HCT116 (cell line): ENCODE measurements around the gene OLA1. TPM values are rescaled to one million over a fixed set of nuclear protein-coding genes. Genes with fewer than 3 reads are reported as not detected.

Experiments
- CBX3 ChIP-seq: IDR thresholded peaks from 2 replicates; pipeline ENCODE4 v1.6.1; 2012; ENCODE audit warnings: low read depth
- CEBPB ChIP-seq: IDR thresholded peaks from 2 replicates; pipeline ENCODE4 v1.6.1; 2012; ENCODE audit warnings: low read depth
- EGR1 ChIP-seq: IDR thresholded peaks from 2 replicates; pipeline ENCODE4 v1.6.1; 2012; ENCODE audit warnings: low read depth
- ELF1 ChIP-seq: IDR thresholded peaks from 2 replicates; pipeline ENCODE4 v1.6.1; 2012; ENCODE audit warnings: low read depth, borderline replicate concordance
- EZH2 ChIP-seq: fragments of 200-600 bp; sonication (generic); IDR thresholded peaks from 2 replicates; pipeline ENCODE4 v1.6.1; 2017; ENCODE audit warnings: antibody characterized with exemption, mixed run types
- EZH2phosphoT487 ChIP-seq: fragments of 200-600 bp; IDR thresholded peaks from 2 replicates; pipeline ENCODE4 v1.6.1; 2018; ENCODE audit warnings: antibody characterized with exemption, borderline replicate concordance
- RAD21 ChIP-seq: IDR thresholded peaks from 2 replicates; pipeline ENCODE4 v1.6.1; 2012; ENCODE audit warnings: low read depth, mild to moderate bottlenecking
- SIN3A ChIP-seq: IDR thresholded peaks from 2 replicates; pipeline ENCODE4 v1.6.1; 2012; ENCODE audit warnings: low read depth
- SRF ChIP-seq: IDR thresholded peaks from 2 replicates; pipeline ENCODE4 v1.6.1; 2012; ENCODE audit warnings: low read depth
- ZFX ChIP-seq: fragments of 450-650 bp; IDR thresholded peaks from 2 replicates; pipeline ENCODE4 v1.6.1; 2017
- total RNA-seq: library from RNA; stranded (reverse); gene quantifications from one replicate; pipeline ENCODE4 v1.2.1, GENCODE V29; 2021; ENCODE audit not compliant: unreplicated experiment
- TF ChIP-seq, protein P1 (sequence below): IDR thresholded peaks from 2 replicates; pipeline ENCODE4 v1.6.1; 2012; ENCODE audit warnings: low read depth
- TF ChIP-seq, protein P2 (sequence below): IDR thresholded peaks from 2 replicates; pipeline ENCODE4 v1.6.1; 2011; ENCODE audit warnings: mild to moderate bottlenecking, low read length, moderate library complexity; ENCODE audit not compliant: insufficient replicate concordance; ENCODE audit errors: extremely low read depth
- TF ChIP-seq, protein P3 (sequence below): IDR thresholded peaks from 2 replicates; pipeline ENCODE4 v1.6.1; 2012

OLA1 gene
- total RNA-seq, 1 experiment from 2014 or later: 219 TPM

DNA sequence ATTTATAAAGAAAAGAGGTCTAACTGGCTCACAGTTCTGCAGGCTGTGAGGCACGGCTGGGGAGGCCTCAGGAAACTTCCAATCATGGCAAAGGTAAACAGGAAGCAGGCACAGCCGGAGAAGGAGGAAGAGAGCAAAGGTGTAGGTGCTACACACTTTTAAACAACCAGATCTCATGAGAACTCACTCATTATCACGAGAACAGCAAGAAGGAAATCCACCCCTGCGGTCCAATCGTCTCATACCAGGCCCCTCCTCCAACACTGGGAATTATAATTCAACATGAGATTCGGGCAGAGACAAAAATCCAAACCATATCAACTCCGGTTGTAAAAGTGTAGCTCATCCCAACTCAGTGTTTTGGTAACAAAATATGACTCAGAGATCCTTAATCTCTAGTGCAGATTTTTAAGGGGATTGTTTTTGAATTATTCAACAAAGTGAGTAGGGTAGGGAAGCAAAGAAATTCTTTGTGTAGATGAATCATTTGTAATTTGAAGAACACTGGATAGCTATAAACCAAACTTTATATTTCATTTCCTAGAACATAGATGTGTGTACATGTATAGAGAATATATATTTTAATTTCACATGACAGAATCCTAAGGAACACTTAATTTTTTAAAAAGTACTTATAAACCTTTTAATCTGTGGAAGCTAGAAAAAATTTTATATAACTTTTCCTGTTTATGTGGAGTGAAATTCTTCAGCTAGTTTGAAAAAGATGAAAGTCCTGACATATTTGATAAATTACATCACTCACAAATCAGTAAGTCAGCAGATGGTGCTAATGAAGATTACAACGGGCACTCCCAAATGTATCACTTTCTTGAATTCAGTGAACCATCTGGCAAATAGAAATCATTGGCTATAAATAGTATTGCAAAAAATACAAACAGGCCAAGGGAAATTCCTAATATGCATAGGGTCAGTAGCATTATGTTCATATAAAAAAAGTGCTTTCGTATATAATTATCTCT lies 130.1 kb downstream of the OLA1 start (continued):
- TF ChIP-seq, protein P1, sequence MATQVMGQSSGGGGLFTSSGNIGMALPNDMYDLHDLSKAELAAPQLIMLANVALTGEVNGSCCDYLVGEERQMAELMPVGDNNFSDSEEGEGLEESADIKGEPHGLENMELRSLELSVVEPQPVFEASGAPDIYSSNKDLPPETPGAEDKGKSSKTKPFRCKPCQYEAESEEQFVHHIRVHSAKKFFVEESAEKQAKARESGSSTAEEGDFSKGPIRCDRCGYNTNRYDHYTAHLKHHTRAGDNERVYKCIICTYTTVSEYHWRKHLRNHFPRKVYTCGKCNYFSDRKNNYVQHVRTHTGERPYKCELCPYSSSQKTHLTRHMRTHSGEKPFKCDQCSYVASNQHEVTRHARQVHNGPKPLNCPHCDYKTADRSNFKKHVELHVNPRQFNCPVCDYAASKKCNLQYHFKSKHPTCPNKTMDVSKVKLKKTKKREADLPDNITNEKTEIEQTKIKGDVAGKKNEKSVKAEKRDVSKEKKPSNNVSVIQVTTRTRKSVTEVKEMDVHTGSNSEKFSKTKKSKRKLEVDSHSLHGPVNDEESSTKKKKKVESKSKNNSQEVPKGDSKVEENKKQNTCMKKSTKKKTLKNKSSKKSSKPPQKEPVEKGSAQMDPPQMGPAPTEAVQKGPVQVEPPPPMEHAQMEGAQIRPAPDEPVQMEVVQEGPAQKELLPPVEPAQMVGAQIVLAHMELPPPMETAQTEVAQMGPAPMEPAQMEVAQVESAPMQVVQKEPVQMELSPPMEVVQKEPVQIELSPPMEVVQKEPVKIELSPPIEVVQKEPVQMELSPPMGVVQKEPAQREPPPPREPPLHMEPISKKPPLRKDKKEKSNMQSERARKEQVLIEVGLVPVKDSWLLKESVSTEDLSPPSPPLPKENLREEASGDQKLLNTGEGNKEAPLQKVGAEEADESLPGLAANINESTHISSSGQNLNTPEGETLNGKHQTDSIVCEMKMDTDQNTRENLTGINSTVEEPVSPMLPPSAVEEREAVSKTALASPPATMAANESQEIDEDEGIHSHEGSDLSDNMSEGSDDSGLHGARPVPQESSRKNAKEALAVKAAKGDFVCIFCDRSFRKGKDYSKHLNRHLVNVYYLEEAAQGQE: no peak
- peak; percentile 58 for TF ChIP-seq ELF1
- no peak for TF ChIP-seq ZFX
- no peak for TF ChIP-seq EGR1
- TF ChIP-seq SIN3A: no peak; the same call in 1 of the 2 replicates
- 0 out of 2 replicates have a peak, but pooled peaks have one; percentile 11 for TF ChIP-seq SRF
- TF ChIP-seq CBX3: peak; percentile 61; the same call in 1 of the 2 replicates
- TF ChIP-seq, protein P2, sequence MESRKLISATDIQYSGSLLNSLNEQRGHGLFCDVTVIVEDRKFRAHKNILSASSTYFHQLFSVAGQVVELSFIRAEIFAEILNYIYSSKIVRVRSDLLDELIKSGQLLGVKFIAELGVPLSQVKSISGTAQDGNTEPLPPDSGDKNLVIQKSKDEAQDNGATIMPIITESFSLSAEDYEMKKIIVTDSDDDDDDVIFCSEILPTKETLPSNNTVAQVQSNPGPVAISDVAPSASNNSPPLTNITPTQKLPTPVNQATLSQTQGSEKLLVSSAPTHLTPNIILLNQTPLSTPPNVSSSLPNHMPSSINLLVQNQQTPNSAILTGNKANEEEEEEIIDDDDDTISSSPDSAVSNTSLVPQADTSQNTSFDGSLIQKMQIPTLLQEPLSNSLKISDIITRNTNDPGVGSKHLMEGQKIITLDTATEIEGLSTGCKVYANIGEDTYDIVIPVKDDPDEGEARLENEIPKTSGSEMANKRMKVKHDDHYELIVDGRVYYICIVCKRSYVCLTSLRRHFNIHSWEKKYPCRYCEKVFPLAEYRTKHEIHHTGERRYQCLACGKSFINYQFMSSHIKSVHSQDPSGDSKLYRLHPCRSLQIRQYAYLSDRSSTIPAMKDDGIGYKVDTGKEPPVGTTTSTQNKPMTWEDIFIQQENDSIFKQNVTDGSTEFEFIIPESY: peak; percentile 87
- TF ChIP-seq EZH2: no peak
- no peak for TF ChIP-seq EZH2phosphoT487
- no peak for TF ChIP-seq RAD21
- peak; percentile 45; the same call in 1 of the 2 replicates for TF ChIP-seq CEBPB
- TF ChIP-seq, protein P3, sequence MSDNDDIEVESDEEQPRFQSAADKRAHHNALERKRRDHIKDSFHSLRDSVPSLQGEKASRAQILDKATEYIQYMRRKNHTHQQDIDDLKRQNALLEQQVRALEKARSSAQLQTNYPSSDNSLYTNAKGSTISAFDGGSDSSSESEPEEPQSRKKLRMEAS: peak; percentile 38; the same call in 1 of the 2 replicates
